ENCODE data around the gene BSN. TPM values are rescaled to one million over a fixed set of nuclear protein-coding genes. Genes with fewer than 3 reads are reported as not detected.

Gene BSN
- total RNA-seq, 1 donor from 2014 or later = 0.92 TPM

DNA sequence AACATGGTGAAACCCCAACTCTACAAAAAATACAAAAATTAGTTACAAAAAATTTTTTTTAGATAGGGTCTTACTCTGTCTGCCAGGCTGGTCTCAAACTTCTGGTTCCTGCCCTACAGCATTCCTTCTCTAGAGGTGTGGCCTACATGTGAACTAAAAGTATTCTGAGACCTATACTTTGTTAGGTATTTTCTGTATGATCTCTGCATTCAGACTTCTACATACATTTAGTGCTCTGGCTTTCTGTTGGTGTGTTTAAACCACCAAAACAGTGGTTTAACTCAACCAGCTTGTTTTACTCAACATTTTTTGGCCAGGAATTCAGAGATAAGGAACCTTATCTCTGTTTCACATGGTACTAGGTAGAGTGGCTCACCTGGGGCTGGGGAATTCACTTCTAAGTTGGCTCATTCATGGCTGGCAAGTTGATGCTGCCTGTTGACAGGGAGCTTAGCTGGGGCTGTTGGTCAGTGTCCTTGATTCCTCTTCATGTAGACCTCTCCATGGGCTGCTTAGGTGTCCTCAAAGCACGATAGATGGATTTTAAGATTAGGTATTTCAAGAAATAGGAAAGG, 41.4 kb upstream of the BSN start:
- Histone ChIP-seq H3K4me3 (ENCODE audit: low read depth, low read length) (no peak overlapping the region), H3K27me3 (ENCODE audit: control insufficient read depth, insufficient read depth, low read length) (no peaks in the 10 kb centered on the region), H3K36me3 (ENCODE audit: control insufficient read depth, insufficient read depth, low read length) (peaks cover 1% of the 10 kb centered on the region)
- DNase-seq (ENCODE audit: low read depth) = no peak
- TF ChIP-seq, protein P1, sequence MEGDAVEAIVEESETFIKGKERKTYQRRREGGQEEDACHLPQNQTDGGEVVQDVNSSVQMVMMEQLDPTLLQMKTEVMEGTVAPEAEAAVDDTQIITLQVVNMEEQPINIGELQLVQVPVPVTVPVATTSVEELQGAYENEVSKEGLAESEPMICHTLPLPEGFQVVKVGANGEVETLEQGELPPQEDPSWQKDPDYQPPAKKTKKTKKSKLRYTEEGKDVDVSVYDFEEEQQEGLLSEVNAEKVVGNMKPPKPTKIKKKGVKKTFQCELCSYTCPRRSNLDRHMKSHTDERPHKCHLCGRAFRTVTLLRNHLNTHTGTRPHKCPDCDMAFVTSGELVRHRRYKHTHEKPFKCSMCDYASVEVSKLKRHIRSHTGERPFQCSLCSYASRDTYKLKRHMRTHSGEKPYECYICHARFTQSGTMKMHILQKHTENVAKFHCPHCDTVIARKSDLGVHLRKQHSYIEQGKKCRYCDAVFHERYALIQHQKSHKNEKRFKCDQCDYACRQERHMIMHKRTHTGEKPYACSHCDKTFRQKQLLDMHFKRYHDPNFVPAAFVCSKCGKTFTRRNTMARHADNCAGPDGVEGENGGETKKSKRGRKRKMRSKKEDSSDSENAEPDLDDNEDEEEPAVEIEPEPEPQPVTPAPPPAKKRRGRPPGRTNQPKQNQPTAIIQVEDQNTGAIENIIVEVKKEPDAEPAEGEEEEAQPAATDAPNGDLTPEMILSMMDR (IDR thresholded peaks at IDR 0.05; ENCODE audit: insufficient read depth, low read length, poor library complexity, severe bottlenecking) = no peak

DNA sequence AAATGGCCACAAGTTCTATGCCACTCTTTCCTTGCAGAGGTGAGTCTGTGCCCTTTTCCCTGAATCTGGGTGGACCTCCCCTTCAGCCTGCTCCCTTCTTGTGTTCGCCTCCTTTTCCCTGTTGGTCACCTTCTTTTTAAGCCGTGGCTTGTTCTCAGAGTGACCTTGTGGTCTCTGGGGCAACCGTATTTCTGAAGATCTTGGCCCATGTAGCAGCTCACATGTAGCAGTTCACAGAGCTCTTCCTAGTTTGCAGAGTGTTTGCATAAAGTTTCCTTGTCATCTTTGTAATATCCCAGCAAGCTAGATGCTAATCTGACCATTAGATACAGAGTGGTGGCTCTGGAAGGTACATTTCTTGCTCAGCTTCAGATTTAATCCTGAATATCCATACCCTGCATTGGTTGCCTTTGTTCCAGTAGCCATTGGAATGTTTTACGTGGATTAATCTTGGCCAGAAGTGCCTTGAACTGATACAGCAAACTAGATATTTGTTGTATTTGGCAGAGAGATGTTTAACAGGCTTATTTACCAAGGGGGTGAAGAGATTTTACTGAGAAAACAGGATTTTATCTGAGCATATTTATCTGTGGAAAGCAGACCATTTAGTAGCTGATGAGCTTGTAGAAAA, 40.7 kb upstream of the BSN start:
- DNase-seq (ENCODE audit: low read depth) = no peak
- TF ChIP-seq, protein P1 (IDR thresholded peaks at IDR 0.05; ENCODE audit: insufficient read depth, low read length, poor library complexity, severe bottlenecking) = no peak
- no peaks in the 10 kb centered on the region for H3K27me3 ChIP-seq (ENCODE audit: control insufficient read depth, insufficient read depth, low read length)
- H3K36me3 ChIP-seq (ENCODE audit: control insufficient read depth, insufficient read depth, low read length) = peaks cover 1% of the 10 kb centered on the region
- H3K4me3 ChIP-seq (ENCODE audit: low read depth, low read length) = no peak overlapping the region

DNA sequence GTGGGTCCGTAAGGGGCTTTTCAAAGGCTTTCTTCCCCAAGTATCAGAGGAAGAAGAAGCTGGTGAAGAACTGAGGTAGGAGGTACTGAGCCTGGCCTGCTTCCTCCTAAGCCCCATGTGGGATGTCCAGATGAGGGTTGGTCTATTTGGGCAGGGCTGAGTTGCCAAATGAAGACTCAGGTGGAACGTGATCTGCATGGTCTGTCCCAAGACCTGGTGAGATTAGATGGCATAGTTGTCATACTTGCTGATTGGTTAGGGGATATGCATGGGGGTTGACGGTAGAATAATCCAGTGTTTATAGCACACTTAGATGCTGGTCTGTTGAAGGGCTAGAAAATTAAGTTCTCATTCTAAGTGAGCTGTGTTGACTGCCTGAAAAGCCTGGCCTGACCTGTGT, 36.3 kb upstream of the BSN start:
- TF ChIP-seq, protein P1 (IDR thresholded peaks at IDR 0.05; ENCODE audit: insufficient read depth, low read length, poor library complexity, severe bottlenecking) = no peak
- Histone ChIP-seq H3K36me3 (ENCODE audit: control insufficient read depth, insufficient read depth, low read length) (no peaks in the 10 kb centered on the region), H3K27me3 (ENCODE audit: control insufficient read depth, insufficient read depth, low read length) (no peaks in the 10 kb centered on the region), H3K4me3 (ENCODE audit: low read depth, low read length) (no peak overlapping the region)
- DNase-seq (ENCODE audit: low read depth) = no peak

DNA sequence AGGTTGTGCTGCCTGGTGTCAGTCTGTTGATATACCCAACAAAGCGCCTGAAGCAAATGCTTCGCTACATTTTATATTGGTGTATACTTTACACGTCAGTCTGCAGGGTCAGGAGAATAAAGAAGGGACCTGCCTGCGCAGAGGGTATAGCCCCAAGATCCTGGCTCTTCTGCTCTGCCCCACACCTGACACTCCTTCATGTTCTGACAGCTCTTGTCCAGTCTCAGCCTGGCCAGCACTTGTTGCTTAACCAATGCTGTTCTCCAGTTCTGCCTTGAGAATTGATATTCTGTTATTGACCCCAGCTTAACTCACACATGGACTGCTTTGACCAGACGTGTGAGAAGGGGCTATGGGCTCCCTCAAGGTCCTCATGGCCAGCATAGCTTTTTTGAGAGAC, 35.8 kb upstream of the BSN start:
- Histone ChIP-seq H3K27me3 (ENCODE audit: control insufficient read depth, insufficient read depth, low read length) (no peaks in the 10 kb centered on the region), H3K36me3 (ENCODE audit: control insufficient read depth, insufficient read depth, low read length) (no peaks in the 10 kb centered on the region), H3K4me3 (ENCODE audit: low read depth, low read length) (no peak overlapping the region)
- DNase-seq (ENCODE audit: low read depth) = no peak
- TF ChIP-seq, protein P1 (IDR thresholded peaks at IDR 0.05; ENCODE audit: insufficient read depth, low read length, poor library complexity, severe bottlenecking) = no peak

DNA sequence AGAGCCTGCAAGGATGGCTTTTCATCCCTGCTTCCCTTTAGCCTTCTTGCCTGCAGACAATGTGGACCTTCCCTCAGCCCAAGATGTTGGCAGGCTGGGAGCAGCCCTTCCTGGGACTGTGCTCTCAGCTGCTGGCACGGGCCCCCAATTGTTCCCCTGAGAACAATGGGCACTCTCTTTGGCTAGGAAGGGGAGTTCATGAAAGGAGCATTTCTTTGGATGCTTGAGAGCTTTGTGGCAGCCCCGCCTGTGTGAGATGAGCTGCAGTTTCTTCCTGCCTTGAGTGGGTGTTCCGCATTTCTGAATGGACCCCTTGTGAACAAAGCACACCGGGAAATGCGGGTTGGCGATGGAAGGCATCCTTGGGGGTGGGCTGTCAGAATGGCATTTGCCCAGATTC, 35.0 kb upstream of the BSN start:
- H3K36me3 ChIP-seq (ENCODE audit: control insufficient read depth, insufficient read depth, low read length) = no peaks in the 10 kb centered on the region
- H3K27me3 ChIP-seq (ENCODE audit: control insufficient read depth, insufficient read depth, low read length) = no peaks in the 10 kb centered on the region
- no peak overlapping the region for H3K4me3 ChIP-seq (ENCODE audit: low read depth, low read length)
- no peak for DNase-seq (ENCODE audit: low read depth)
- TF ChIP-seq, protein P1 (IDR thresholded peaks at IDR 0.05; ENCODE audit: insufficient read depth, low read length, poor library complexity, severe bottlenecking) = no peak

DNA sequence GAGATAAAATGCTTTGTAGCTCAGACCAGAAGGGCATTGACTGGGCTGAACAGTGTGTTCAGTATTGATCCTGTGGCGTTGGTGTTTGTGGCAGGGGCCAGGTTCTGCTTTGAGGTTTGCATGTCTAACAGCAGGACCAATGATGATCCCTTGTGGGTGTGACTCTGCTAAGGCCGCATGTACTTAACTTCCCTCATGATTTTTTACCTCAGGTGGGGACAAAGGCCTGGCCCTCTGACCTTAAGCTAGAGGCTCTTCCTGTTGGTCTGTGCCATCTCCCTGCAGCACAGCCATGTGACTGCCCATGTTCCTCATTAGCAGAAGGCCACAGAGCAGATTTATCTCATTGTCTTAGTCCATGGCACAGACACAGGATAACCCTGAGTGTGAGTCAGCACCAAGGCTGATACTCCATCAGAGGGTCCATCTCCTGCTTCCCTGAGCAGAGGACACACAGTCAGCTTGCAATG, 34.3 kb upstream of the BSN start:
- TF ChIP-seq, protein P1 (IDR thresholded peaks at IDR 0.05; ENCODE audit: insufficient read depth, low read length, poor library complexity, severe bottlenecking) = no peak
- H3K27me3 ChIP-seq (ENCODE audit: control insufficient read depth, insufficient read depth, low read length) = no peaks in the 10 kb centered on the region
- no peaks in the 10 kb centered on the region for H3K36me3 ChIP-seq (ENCODE audit: control insufficient read depth, insufficient read depth, low read length)
- no peak for DNase-seq (ENCODE audit: low read depth)
- H3K4me3 ChIP-seq (ENCODE audit: low read depth, low read length) = no peak overlapping the region

Measured in kidney epithelial cell (primary cell).